Common myeloid progenitor, CD34-positive (primary cell): Measurements from ENCODE around the gene IL10RA.
"Not testable (repeated sequence)": the region's sequence is repeated elsewhere in the genome, so short reads cannot be mapped to it uniquely, and the experiment has no call there.

ENCODE experiments used
- CTCF ChIA-PET: fragments of 350-600 bp; sonication (Branson Sonifier 250); formaldehyde crosslinking; loops from one replicate; lab custom pipeline; 2021; ENCODE audit warnings: antibody characterized with exemption; lab: Charles Lee
- POLR2A ChIA-PET: fragments of 350-600 bp; sonication (Branson Sonifier 250); formaldehyde crosslinking; loops from one replicate; lab custom pipeline; 2021; ENCODE audit warnings: antibody characterized with exemption; lab: Charles Lee
- DNase-seq, 3 donors: peaks; one replicate each; pipeline versions ENCODE4 v3.0.0 to v3.0.0-alpha.2; 2013
- H3K27ac ChIP-seq, 2 experiments: 1 replicate in 1 of 2; 2 replicates in 1 of 2; pipeline ENCODE4 v1.7.0; 2013; ENCODE audit warnings: inconsistent platforms in 2 of 2, low read length in 2 of 2, mild to moderate bottlenecking in 2 of 2, low read depth in 1 of 2, moderate library complexity in 1 of 2; ENCODE audit not compliant: severe bottlenecking in 2 of 2, insufficient read depth in 1 of 2, poor library complexity in 1 of 2
- H3K27me3 ChIP-seq, 5 experiments: replicated peaks in 2 of 5; 1 replicate in 3 of 5; 2 replicates in 2 of 5; pipeline versions ENCODE4 v1.6.1 to v1.7.0; 2013; ENCODE audit warnings: low read length in 4 of 5, mild to moderate bottlenecking in 2 of 5, moderate library complexity in 2 of 5, inconsistent platforms in 1 of 5; ENCODE audit not compliant: insufficient read depth in 5 of 5, control insufficient read depth in 4 of 5
- H3K36me3 ChIP-seq, 4 experiments: 1 replicate in 2 of 4; 2 replicates in 2 of 4; pipeline versions ENCODE4 v1.6.1 to v1.7.0; 2013; ENCODE audit warnings: low read length in 3 of 4, control low read depth in 1 of 4, mild to moderate bottlenecking in 1 of 4; ENCODE audit not compliant: control insufficient read depth in 4 of 4, insufficient read depth in 4 of 4
- H3K4me1 ChIP-seq, 4 experiments: 1 replicate in 3 of 4; 2 replicates in 1 of 4; pipeline versions ENCODE4 v1.6.1 to v1.7.1; 2013; ENCODE audit warnings: low read length in 3 of 4, mild to moderate bottlenecking in 3 of 4, control low read depth in 1 of 4, inconsistent platforms in 1 of 4, moderate library complexity in 1 of 4; ENCODE audit not compliant: control insufficient read depth in 4 of 4, insufficient read depth in 4 of 4; ENCODE audit errors: control extremely low read depth in 1 of 4
- H3K4me3 ChIP-seq, 7 experiments: 1 replicate in 4 of 7; 2 replicates in 3 of 7; pipeline versions ENCODE4 v1.5.1 to v1.7.0; 2013; ENCODE audit warnings: mild to moderate bottlenecking in 7 of 7, low read length in 6 of 7, moderate library complexity in 6 of 7, inconsistent platforms in 2 of 7, low read depth in 2 of 7, control low read depth in 1 of 7; ENCODE audit not compliant: insufficient read depth in 4 of 7, control insufficient read depth in 1 of 7; ENCODE audit errors: extremely low read depth in 1 of 7
- H3K9me3 ChIP-seq, 5 experiments: 1 replicate in 4 of 5; 2 replicates in 1 of 5; pipeline versions ENCODE4 v1.6.1 to v1.7.1; 2013; ENCODE audit warnings: low read length in 4 of 5, mild to moderate bottlenecking in 2 of 5, inconsistent platforms in 1 of 5, low read depth in 1 of 5, moderate library complexity in 1 of 5; ENCODE audit not compliant: control insufficient read depth in 4 of 5, insufficient read depth in 2 of 5; ENCODE audit errors: control extremely low read depth in 1 of 5
- WGBS: methylation state at CpG from one replicate; pipeline ENCODE4 v1.1.5; 2013; ENCODE audit not compliant: insufficient coverage; 5-methylcytosine and 5-hydroxymethylcytosine counted together

IL10RA gene

DNA sequence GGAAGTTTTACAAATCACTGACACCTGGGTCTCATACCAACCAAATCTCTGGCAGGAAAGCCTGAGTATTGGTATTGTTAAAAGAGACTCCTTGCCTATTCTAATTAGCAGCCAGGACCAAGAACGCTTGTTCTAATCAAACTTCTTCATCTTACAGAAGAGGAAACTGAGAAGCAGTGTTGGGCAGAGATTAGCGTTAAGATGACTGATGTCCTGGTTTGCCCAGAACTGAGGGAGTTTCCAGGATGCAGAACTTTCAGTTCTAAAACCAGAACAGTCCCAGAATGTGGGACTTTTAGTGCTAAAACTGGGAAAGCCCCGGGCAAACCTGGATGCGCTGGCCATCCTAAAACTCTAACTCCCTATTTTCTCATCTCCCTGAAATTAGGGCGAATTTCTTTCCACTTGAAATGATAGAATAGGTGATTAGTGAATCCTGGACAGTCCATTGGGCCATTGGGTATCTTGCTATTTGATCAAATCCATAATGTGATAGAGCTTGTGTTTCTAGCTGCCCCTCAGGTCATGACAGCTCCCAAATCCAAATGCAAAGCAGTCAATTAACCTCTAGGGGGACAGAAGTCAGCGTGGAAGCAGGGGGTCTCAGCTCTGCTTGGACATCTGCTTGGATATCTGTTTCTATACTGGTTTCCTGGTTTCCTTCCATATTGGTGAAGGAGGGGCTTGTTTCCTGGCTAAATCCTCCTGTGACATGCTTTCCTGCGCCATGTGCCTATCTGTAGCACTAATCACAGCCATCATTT is 41.0 kb upstream of the IL10RA start:
- Histone ChIP-seq H3K36me3 (no peaks in the 10 kb centered on the region), H3K4me1 (peaks cover 6 to 39% (median 25%) of the 10 kb centered on the region in 4 experiments), H3K9me3 (no peaks in the 10 kb centered on the region), H3K4me3 (peak overlapping the region in 1 of 7 experiments; percentile 31), H3K27me3 (no peaks in the 10 kb centered on the region), H3K27ac (no peak overlapping the region)
- WGBS = 14% methylated on average over 2 of the region's 7 CpGs
- peak; percentile 81 to 94 (median 90) for DNase-seq
- ChIA-PET POLR2A (interaction anchor here (0.6 to 0.9 kb wide), 2 partner anchors 36 to 74 kb away, joined by 3 to 4 read pairs; no protein-coding TSS in a partner anchor), CTCF (interaction anchor here (0.7 to 12.3 kb wide), 22 partner anchors 8 to 518 kb away, joined by 3 to 229 read pairs (median 4); partner anchors contain the start of genes FXYD2 and TMPRSS13)

DNA sequence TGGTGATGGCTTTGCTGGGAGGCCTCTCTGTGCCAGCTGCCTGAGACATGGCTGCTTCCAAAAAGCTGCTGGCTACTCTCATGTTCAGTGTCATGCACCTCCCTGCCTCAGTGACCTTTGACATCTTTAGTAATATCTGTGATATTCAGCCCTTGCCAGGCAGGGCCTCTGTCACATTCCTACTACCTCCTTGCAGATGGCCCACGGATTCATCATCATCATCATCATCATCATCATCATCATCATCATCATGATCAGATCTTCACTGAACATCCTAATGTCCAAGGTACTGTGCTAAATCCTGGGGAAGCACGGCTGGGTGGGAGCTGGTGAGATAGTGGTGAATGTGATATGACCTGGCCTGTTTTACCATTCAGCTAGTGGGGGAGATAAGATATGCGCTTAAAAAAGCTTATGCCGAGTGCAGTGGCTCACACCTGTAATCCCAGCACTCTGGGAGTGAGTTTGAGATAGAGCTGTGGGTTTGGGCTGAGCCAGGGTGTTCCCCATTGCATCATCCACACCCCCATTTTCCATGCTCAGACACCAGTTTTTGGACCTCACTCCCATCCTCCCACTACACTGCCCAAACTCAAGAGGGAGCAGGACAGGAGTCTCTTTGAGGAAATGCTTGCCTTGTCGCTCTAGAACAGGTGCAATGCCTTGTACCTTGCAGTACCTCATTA is 39.9 kb upstream of the IL10RA start:
- H3K4me3 ChIP-seq = no peak overlapping the region
- DNase-seq = no peak
- no peaks in the 10 kb centered on the region for H3K9me3 ChIP-seq
- no peaks in the 10 kb centered on the region for H3K36me3 ChIP-seq
- CTCF ChIA-PET = interaction anchor here (0.7 to 12.3 kb wide), 45 partner anchors 9 to 521 kb away, joined by 3 to 229 read pairs (median 5); partner anchors contain the start of genes FXYD2 and TMPRSS13
- peaks cover 13 to 47% (median 35%) of the 10 kb centered on the region in 4 experiments for H3K4me1 ChIP-seq
- no peaks in the 10 kb centered on the region for H3K27me3 ChIP-seq
- WGBS = no CpG with 5 or more reads among the region's 5 CpGs
- POLR2A ChIA-PET = interaction anchor here (0.6 to 1.0 kb wide), 2 partner anchors 66 to 103 kb away, joined by 3 read pairs; no protein-coding TSS in a partner anchor
- no peak overlapping the region for H3K27ac ChIP-seq

DNA sequence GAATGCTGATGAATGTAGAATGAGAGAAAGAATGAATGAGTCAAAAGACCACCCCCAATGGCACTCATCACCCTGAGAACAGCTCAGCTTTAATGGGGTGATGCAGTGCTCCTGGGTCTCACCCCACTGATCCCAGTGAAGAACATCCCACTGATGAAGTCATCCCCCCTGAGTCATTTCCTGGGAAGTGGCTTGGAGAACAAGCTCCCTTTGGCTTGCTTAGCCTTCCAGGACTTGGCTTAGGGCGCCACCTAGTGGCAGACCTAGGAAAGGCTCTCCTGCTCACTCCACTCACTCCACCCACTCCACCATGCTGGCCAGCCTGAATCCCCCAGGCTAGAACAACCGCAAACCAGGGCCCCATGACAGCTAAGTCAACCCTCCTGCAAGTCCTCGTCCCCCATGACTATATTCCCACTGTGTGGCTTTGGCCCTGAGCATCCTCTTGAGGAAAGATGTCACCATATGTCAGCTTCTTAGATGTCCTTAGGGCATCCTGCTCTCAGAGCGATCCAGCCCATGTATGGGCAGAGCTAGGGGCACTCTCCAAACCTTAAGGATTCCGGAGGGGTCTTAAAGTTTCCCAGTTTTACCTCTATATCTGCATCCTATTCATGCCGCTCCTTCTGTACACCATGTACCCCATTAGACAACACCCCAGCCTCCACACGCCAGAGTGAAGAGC is 39.2 kb upstream of the IL10RA start:
- peak; percentile 75 to 84 (median 79) for DNase-seq
- H3K27ac ChIP-seq = no peak overlapping the region
- H3K27me3 ChIP-seq = no peaks in the 10 kb centered on the region
- no peaks in the 10 kb centered on the region for H3K9me3 ChIP-seq
- H3K36me3 ChIP-seq = no peaks in the 10 kb centered on the region
- CTCF ChIA-PET = interaction anchor here (0.7 to 12.3 kb wide), 51 partner anchors 8 to 522 kb away, joined by 3 to 229 read pairs (median 4); partner anchors contain the start of genes FXYD2 and TMPRSS13
- H3K4me3 ChIP-seq = no peak overlapping the region
- 39% methylated on average over 5 of the region's 7 CpGs for WGBS
- POLR2A ChIA-PET = interaction anchor here (0.6 to 1.0 kb wide), 3 partner anchors 65 to 123 kb away, joined by 3 to 4 read pairs (median 3); no protein-coding TSS in a partner anchor
- peaks cover 20 to 47% (median 42%) of the 10 kb centered on the region in 4 experiments for H3K4me1 ChIP-seq

DNA sequence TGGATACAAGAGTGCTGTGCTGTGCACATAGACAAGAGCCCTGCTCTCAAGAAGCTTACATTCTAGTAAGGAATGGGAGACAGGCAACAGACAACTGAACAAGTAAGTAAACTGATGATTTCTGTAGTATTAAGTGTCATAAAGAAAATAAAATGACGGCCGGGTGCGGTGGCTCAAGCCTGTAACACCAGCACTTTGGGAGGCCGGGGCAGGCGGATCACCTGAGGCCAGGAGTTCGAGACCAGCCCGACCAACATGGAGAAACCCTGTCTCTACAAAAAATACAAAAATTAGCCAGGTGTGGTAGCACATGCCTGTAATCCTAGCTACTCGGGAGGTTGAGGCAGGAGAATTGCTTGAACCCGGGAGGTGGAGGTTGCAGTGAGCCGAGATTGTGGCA is 38.4 kb upstream of the IL10RA start:
- H3K4me3 ChIP-seq, POLR2A ChIA-PET, H3K36me3 ChIP-seq, DNase-seq, H3K27ac ChIP-seq, H3K27me3 ChIP-seq, H3K9me3 ChIP-seq: not testable (repeated sequence)
- WGBS = 77% methylated on average over 7 of the region's 10 CpGs
- CTCF ChIA-PET = interaction anchor here (0.7 to 12.3 kb wide), 29 partner anchors 12 to 171 kb away, joined by 3 to 229 read pairs (median 6); partner anchors contain the start of genes FXYD2 and TMPRSS13
- peaks cover 22 to 52% (median 48%) of the 10 kb centered on the region in 4 experiments for H3K4me1 ChIP-seq

DNA sequence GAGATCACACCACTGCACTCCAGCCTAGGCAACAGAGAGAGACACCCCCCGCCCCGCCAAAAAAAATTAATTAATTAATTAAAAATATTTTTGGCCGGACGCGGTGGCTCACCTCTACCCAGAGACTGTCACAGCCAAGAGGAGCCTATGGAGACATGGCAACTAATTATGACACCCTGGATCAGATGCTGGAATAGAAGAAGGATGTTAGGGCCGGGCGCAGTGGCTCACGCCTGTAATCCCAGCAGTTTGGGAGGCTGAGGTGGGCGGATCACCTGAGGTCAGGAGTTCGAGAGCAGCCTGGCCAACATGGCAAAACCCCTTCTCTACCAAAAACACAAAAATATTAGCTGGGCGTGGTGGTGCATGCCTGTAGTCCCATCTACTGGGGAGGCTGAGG is 37.7 kb upstream of the IL10RA start:
- CTCF ChIA-PET = interaction anchor here (0.6 to 12.3 kb wide), 13 partner anchors 16 to 1435 kb away, joined by 3 to 229 read pairs (median 10); partner anchors contain the start of genes FXYD2 and TMPRSS13
- H3K9me3 ChIP-seq, DNase-seq, H3K27me3 ChIP-seq, H3K36me3 ChIP-seq, POLR2A ChIA-PET, H3K27ac ChIP-seq, H3K4me3 ChIP-seq: not testable (repeated sequence)
- WGBS = 98% methylated on average over 8 of the region's 11 CpGs
- H3K4me1 ChIP-seq = peaks cover 23 to 58% (median 55%) of the 10 kb centered on the region in 4 experiments

DNA sequence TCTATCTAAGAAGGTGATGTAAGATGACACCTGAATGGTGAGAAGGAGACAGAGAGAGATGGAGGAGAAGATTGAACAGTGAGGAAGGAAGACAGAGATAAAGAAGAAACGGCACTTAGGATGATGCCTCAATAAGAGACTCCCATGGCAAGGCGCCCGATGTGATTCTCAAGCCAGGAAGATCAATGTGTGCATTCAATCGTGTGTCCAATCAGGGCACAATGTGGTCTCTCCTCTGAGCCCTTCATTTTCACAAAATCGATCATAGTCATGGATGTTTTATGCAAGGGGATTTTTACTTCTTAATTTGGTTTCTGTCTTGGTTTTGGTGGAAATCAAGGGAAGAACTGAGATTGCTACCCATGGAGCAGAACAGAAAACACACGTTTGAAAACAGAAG is 37.1 kb upstream of the IL10RA start:
- H3K4me1 ChIP-seq = peaks cover 23 to 62% (median 55%) of the 10 kb centered on the region in 4 experiments
- no peak overlapping the region for H3K4me3 ChIP-seq
- POLR2A ChIA-PET = no interaction called here
- H3K27ac ChIP-seq = no peak overlapping the region
- no peaks in the 10 kb centered on the region for H3K9me3 ChIP-seq
- no peaks in the 10 kb centered on the region for H3K36me3 ChIP-seq
- CTCF ChIA-PET = interaction anchor here (0.6 to 12.3 kb wide), 9 partner anchors 17 to 1435 kb away, joined by 3 to 229 read pairs (median 14); partner anchors contain the start of gene TMPRSS13
- no peaks in the 10 kb centered on the region for H3K27me3 ChIP-seq
- no peak for DNase-seq
- WGBS = 79% methylated on average over 3 of the region's 6 CpGs
